H1 (cell line): ENCODE measurements around the gene E2F3. TPM values are rescaled to one million over a fixed set of nuclear protein-coding genes. Genes with fewer than 3 reads are reported as not detected.

Experiments used
- CTCF ChIA-PET: fragments of 300-600 bp; sonication (Branson Sonifier 250); formaldehyde crosslinking; loops from one replicate; lab custom pipeline; 2021; ENCODE audit not compliant: partially characterized antibody; lab: Charles Lee
- POLR2A ChIA-PET: fragments of 300-600 bp; sonication (Branson Sonifier 250); formaldehyde crosslinking; loops from one replicate; lab custom pipeline; 2021; ENCODE audit warnings: inconsistent platforms; ENCODE audit not compliant: partially characterized antibody; lab: Charles Lee
- DNase-seq, 2 experiments: peaks; one replicate each; pipeline versions ENCODE4 v3.0.0 to v3.0.0-alpha.2; 2010 to 2022; ENCODE audit warnings: low spot score in 2 of 2, low read depth in 1 of 2, mixed read lengths in 1 of 2
- FAIRE-seq: peaks from 2 replicates; lab custom pipeline; 2011; peaks lifted over from hg19 to GRCh38; lab: Jason Lieb, UNC
- H2AFZ ChIP-seq: 2 replicates; pipeline ENCODE4 v1.8.1; 2012; ENCODE audit warnings: low read length, inconsistent platforms
- H2AK5ac ChIP-seq: 2 replicates; pipeline ENCODE4 v1.6.1; 2013; ENCODE audit warnings: low read depth, low read length
- H2BK120ac ChIP-seq: replicated peaks from 2 replicates; pipeline ENCODE3; 2013; ENCODE audit warnings: low read depth, low read length, inconsistent platforms
- H2BK12ac ChIP-seq: 2 replicates; pipeline ENCODE4 v1.6.1; 2013; ENCODE audit warnings: low read depth, low read length
- H2BK15ac ChIP-seq: 2 replicates; pipeline ENCODE4 v1.6.1; 2013; ENCODE audit warnings: low read length
- H2BK20ac ChIP-seq: 2 replicates; pipeline ENCODE4 v1.6.1; 2013; ENCODE audit warnings: low read length
- H2BK5ac ChIP-seq: 2 replicates; pipeline ENCODE4 v1.6.1; 2013; ENCODE audit warnings: low read depth, low read length
- H3K14ac ChIP-seq: 2 replicates; pipeline ENCODE4 v1.6.1; 2013; ENCODE audit warnings: inconsistent platforms; ENCODE audit not compliant: insufficient read length
- H3K18ac ChIP-seq: 2 replicates; pipeline ENCODE4 v1.6.1; 2013; ENCODE audit warnings: low read length; ENCODE audit errors: extremely low read depth
- H3K23ac ChIP-seq: 2 replicates; pipeline ENCODE4 v1.6.1; 2013; ENCODE audit warnings: inconsistent platforms; ENCODE audit not compliant: insufficient read length
- H3K23me2 ChIP-seq: 2 replicates; pipeline ENCODE4 v1.6.1; 2013; ENCODE audit warnings: low read depth, low read length
- H3K27ac ChIP-seq: 2 replicates; pipeline ENCODE4 v1.6.1; 2011; ENCODE audit warnings: low read depth, low read length, inconsistent platforms
- H3K27me3 ChIP-seq, 4 experiments: replicated peaks in 1 of 4; 1 replicate in 1 of 4; 2 replicates in 3 of 4; pipeline versions ENCODE4 v1.6.1 to v1.8.1; 2011 to 2013; ENCODE audit warnings: low read length in 3 of 4, mild to moderate bottlenecking in 3 of 4, inconsistent platforms in 2 of 4, mixed read lengths in 2 of 4, moderate library complexity in 1 of 4; ENCODE audit not compliant: control insufficient read depth in 3 of 4, insufficient read depth in 3 of 4; ENCODE audit errors: extremely low read depth in 1 of 4
- H3K36me3 ChIP-seq, 4 experiments: 2 replicates each; pipeline versions ENCODE4 v1.6.1 to v1.8.1; 2011 to 2013; ENCODE audit warnings: mild to moderate bottlenecking in 4 of 4, low read length in 3 of 4, moderate library complexity in 2 of 4, control low read depth in 1 of 4, inconsistent platforms in 1 of 4; ENCODE audit not compliant: insufficient read depth in 4 of 4, control insufficient read depth in 2 of 4
- H3K4ac ChIP-seq: replicated peaks from 2 replicates; pipeline ENCODE3; 2013; ENCODE audit warnings: low read length, low read depth, mixed read lengths, inconsistent platforms; ENCODE audit not compliant: insufficient read length
- H3K4me1 ChIP-seq, 4 experiments: replicated peaks in 1 of 4; 1 replicate in 1 of 4; 2 replicates in 3 of 4; pipeline versions ENCODE4 v1.6.1 to v1.8.1; 2011 to 2013; ENCODE audit warnings: low read length in 3 of 4, inconsistent platforms in 2 of 4, mixed read lengths in 1 of 4; ENCODE audit not compliant: insufficient read depth in 4 of 4, control insufficient read depth in 3 of 4
- H3K4me2 ChIP-seq, 2 experiments: 2 replicates each; pipeline versions ENCODE4 v1.6.1 to v1.8.1; 2011 to 2013; ENCODE audit warnings: low read depth in 2 of 2, low read length in 2 of 2, control low read depth in 1 of 2, inconsistent platforms in 1 of 2, mild to moderate bottlenecking in 1 of 2; ENCODE audit not compliant: insufficient read depth in 1 of 2
- H3K4me3 ChIP-seq, 4 experiments: fragments of 200-600, 300-600 bp in 1 of 4; sonication (generic), shearing (Covaris generic), sonication (Bioruptor Twin) in 1 of 4; 2 replicates each; pipeline versions ENCODE4 v1.5.1 to v1.8.1; 2011 to 2016; ENCODE audit warnings: low read length in 4 of 4, low read depth in 3 of 4, control low read depth in 2 of 4, inconsistent platforms in 2 of 4, mild to moderate bottlenecking in 2 of 4, mixed read lengths in 1 of 4, moderate library complexity in 1 of 4; ENCODE audit not compliant: insufficient read depth in 2 of 4; ENCODE audit errors: extremely low read depth in 1 of 4
- H3K56ac ChIP-seq: replicated peaks from 2 replicates; pipeline ENCODE3; 2013; ENCODE audit warnings: low read depth, mild to moderate bottlenecking, mixed read lengths, low read length, inconsistent platforms; ENCODE audit not compliant: insufficient read length
- H3K79me1 ChIP-seq: 2 replicates; pipeline ENCODE4 v1.6.1; 2013; ENCODE audit warnings: low read depth, low read length, control low read depth
- H3K79me2 ChIP-seq, 2 experiments: 2 replicates each; pipeline versions ENCODE4 v1.6.1 to v1.8.1; 2012 to 2013; ENCODE audit warnings: low read length in 2 of 2, mild to moderate bottlenecking in 2 of 2, inconsistent platforms in 1 of 2; ENCODE audit not compliant: insufficient read depth in 2 of 2, control insufficient read depth in 1 of 2
- H3K9ac ChIP-seq, 4 experiments: replicated peaks in 1 of 4; 1 replicate in 1 of 4; 2 replicates in 3 of 4; pipeline versions ENCODE4 v1.6.1 to v1.8.1; 2011 to 2013; ENCODE audit warnings: low read depth in 3 of 4, low read length in 3 of 4, control low read depth in 2 of 4, mild to moderate bottlenecking in 2 of 4, moderate library complexity in 2 of 4, inconsistent platforms in 1 of 4; ENCODE audit errors: extremely low read depth in 1 of 4
- H3K9me3 ChIP-seq, 2 experiments: 2 replicates each; pipeline versions ENCODE4 v1.6.1 to v1.8.1; 2012 to 2013; ENCODE audit warnings: mild to moderate bottlenecking in 2 of 2, moderate library complexity in 2 of 2, control low read depth in 1 of 2, inconsistent platforms in 1 of 2, low read depth in 1 of 2, low read length in 1 of 2, mixed read lengths in 1 of 2; ENCODE audit not compliant: insufficient read depth in 2 of 2
- H4K20me1 ChIP-seq, 2 experiments: replicated peaks in 1 of 2; 2 replicates each; pipeline versions ENCODE3 to v1.8.1; 2011 to 2013; ENCODE audit warnings: inconsistent platforms in 2 of 2, low read length in 2 of 2, mild to moderate bottlenecking in 1 of 2; ENCODE audit not compliant: insufficient read depth in 2 of 2, control insufficient read depth in 1 of 2
- H4K5ac ChIP-seq: 2 replicates; pipeline ENCODE4 v1.6.1; 2013; ENCODE audit warnings: low read length, low read depth, mixed read lengths, inconsistent platforms; ENCODE audit not compliant: insufficient read length
- H4K8ac ChIP-seq: 2 replicates; pipeline ENCODE4 v1.8.0; 2013; ENCODE audit warnings: mild to moderate bottlenecking, moderate library complexity, low read length, inconsistent platforms; ENCODE audit not compliant: insufficient read depth; ENCODE audit errors: extremely low read depth
- H4K91ac ChIP-seq: replicated peaks from 2 replicates; pipeline ENCODE3; 2013; ENCODE audit warnings: low read length, mixed read lengths, inconsistent platforms; ENCODE audit not compliant: insufficient read length
- CEBPB ChIP-seq: IDR thresholded peaks from 2 replicates; pipeline ENCODE4 v1.6.1; 2012; ENCODE audit warnings: low read depth, low read length
- CTBP2 ChIP-seq: IDR thresholded peaks from 2 replicates; pipeline ENCODE4 v1.7.0; 2011; ENCODE audit warnings: borderline replicate concordance, mild to moderate bottlenecking, moderate library complexity, mixed read lengths, low read length; ENCODE audit not compliant: insufficient read depth, insufficient read length
- RFX5 ChIP-seq: IDR thresholded peaks from 2 replicates; pipeline ENCODE4 v1.6.1; 2011; ENCODE audit warnings: low read depth, low read length, improper control_type of control experiment, borderline replicate concordance
- RNF2 ChIP-seq: fragments of 200-900, 300-1000 bp; sonication (generic); IDR thresholded peaks from 2 replicates; pipeline ENCODE4 v1.7.1; 2016; ENCODE audit warnings: borderline replicate concordance, low read depth, mild to moderate bottlenecking, antibody characterized with exemption, low read length; ENCODE audit not compliant: poor library complexity, severe bottlenecking; ENCODE audit errors: missing control alignments
- SIRT6 ChIP-seq: IDR thresholded peaks from one replicate; pipeline ENCODE4 v1.7.1; 2012; ENCODE audit warnings: low read length, inconsistent platforms
- SP4 ChIP-seq: IDR thresholded peaks from 2 replicates; pipeline ENCODE4 v1.6.1; 2012; ENCODE audit warnings: low read length, inconsistent platforms
- WGBS, 2 experiments: shearing (Covaris generic) in 1 of 2; methylation state at CpG; one replicate each; pipeline versions ENCODE4 v1.1.6 to v1.1.7; 2013 to 2015; ENCODE audit warnings: low lambda C conversion rate in 2 of 2, mixed read lengths in 2 of 2, inconsistent platforms in 1 of 2, low coverage in 1 of 2, missing lambda C conversion rate in 1 of 2; ENCODE audit not compliant: insufficient replicate concordance in 2 of 2, insufficient coverage in 1 of 2, insufficient read length in 1 of 2; ENCODE audit errors: extremely low coverage in 1 of 2, missing lambda C conversion rate in 1 of 2; 5-methylcytosine and 5-hydroxymethylcytosine counted together
- polyA plus RNA-seq, 7 experiments: library from polyadenylated mRNA; depleted of rRNA in 3 of 7; stranded (reverse) in 5 of 7; unstranded in 2 of 7; fragments of >200 nt in 5 of 7; fragments of 200-250 nt in 2 of 7; gene quantifications; 1 replicate in 5 of 7; 2 replicates in 1 of 7; 4 replicates in 1 of 7; pipeline versions ENCODE4 v1.2.1 to v1.2.3, GENCODE V29; 2011 to 2013; ENCODE audit warnings: missing spikeins in 2 of 7, mixed read lengths in 2 of 7
- total RNA-seq: library from RNA; stranded (reverse); fragmentation: NEBNext Ultra II Directional; extraction: Animal tissue kit (Norgen Biotek cat#: 25700); gene quantifications from 2 replicates; pipeline ENCODE4 v1.2.1, GENCODE V29; 2021

Gene E2F3
- total and polyA plus RNA-seq, 2 of the 8 experiments (the other 6 are each of a cell fraction or from before 2014, with no cell fraction given): 14.9 to 42.2 TPM

DNA sequence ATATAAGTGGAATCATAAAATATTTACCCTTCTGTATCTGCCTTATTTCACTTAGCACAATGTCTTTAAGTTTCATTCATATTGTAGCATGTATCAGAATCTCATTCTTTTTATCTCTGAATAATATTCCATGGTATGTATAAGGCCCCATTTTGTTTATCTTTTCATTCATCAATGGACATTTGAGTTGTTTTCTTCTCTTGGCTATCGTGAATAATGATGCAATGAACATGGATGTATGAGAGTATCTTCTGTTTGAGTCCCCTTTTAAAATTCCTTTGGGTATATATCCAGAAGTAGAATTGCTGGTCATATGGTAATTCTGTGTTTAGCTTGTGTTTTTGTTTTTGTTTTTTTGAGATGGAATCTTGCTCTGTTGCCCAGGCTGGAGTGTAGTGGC, 39.6 kb downstream of the E2F3 start:
- H3K23ac ChIP-seq: no peak overlapping the region
- TF ChIP-seq CTBP2 (no peak), SP4 (no peak), RNF2 (no peak), RFX5 (no peak), SIRT6 (no peak), CEBPB (no peak)
- TF ChIP-seq, all 59 proteins: peak for 0
- peaks cover 0 to 17% of the 10 kb centered on the region in 2 experiments for H4K20me1 ChIP-seq
- no peak overlapping the region for H2BK120ac ChIP-seq
- H3K4me1 ChIP-seq: peaks cover 0 to 7% (median 3%) of the 10 kb centered on the region in 4 experiments; a peak in 4 of 7 replicates
- ChIA-PET POLR2A (interaction anchor here (0.6 kb wide), 1 partner anchor 187 kb away, joined by 3 read pairs; no protein-coding TSS in a partner anchor), CTCF (no interaction called here)
- no peak overlapping the region for H4K91ac ChIP-seq
- H4K5ac ChIP-seq: no peak overlapping the region
- no peaks in the 10 kb centered on the region for H3K9me3 ChIP-seq
- FAIRE-seq: no peak
- H2BK12ac ChIP-seq: no peak overlapping the region
- 81% methylated on average over 1 of the region's 1 CpG; no CpG with 5 or more reads in 1 of the 2 experiments for WGBS, 2 experiments
- H3K4me2 ChIP-seq: no peak overlapping the region
- H3K79me1 ChIP-seq: peaks cover 4% of the 10 kb centered on the region
- H3K27me3 ChIP-seq: no peaks in the 10 kb centered on the region
- no peak overlapping the region for H3K18ac ChIP-seq
- H2BK20ac ChIP-seq: no peak overlapping the region
- H2BK15ac ChIP-seq: no peak overlapping the region
- H3K56ac ChIP-seq: no peak overlapping the region
- no peaks in the 10 kb centered on the region for H3K23me2 ChIP-seq
- no peak overlapping the region for H3K27ac ChIP-seq
- H3K9ac ChIP-seq: no peak overlapping the region
- no peaks in the 10 kb centered on the region; a peak in 4 of 8 replicates for H3K36me3 ChIP-seq
- peaks cover 0 to 94% of the 10 kb centered on the region in 2 experiments for H3K79me2 ChIP-seq
- H2AK5ac ChIP-seq: no peak overlapping the region
- H4K8ac ChIP-seq: no peak overlapping the region
- no peak for DNase-seq
- no peak overlapping the region for H2BK5ac ChIP-seq
- H3K14ac ChIP-seq: no peak overlapping the region
- H2AFZ ChIP-seq: no peak overlapping the region
- no peak overlapping the region for H3K4ac ChIP-seq
- no peak overlapping the region for H3K4me3 ChIP-seq
